HG03060 (cell line): ENCODE data around the gene ABLIM1.
A peak's percentile ranks its signal among the peaks of the same experiment; 100 is the strongest.

Experiments
- ATAC-seq: cut with Tn5 transposase; IDR thresholded peaks from one replicate; pipeline ENCODE4 v1.9.1; 2021; ENCODE audit warnings: low read depth, moderate number of reproducible peaks; ENCODE audit not compliant: unreplicated experiment

The ABLIM1 gene

GRCh38 chr10:114474989-114475388 is 183.1 kb downstream of the ABLIM1 start:
- no peak for ATAC-seq

GRCh38 chr10:114473776-114474175 is 184.3 kb downstream of the ABLIM1 start:
- no peak for ATAC-seq

- no peak for ATAC-seq
Observed at GRCh38 chr10:114472877-114473253, 185.2 kb downstream of the ABLIM1 start.

- no peak for ATAC-seq
Observed at GRCh38 chr10:114471906-114472876, 185.9 kb downstream of the ABLIM1 start.

- ATAC-seq: peak; percentile 86
Observed at GRCh38 chr10:114470956-114471905, 186.8 kb downstream of the ABLIM1 start.

- no peak for ATAC-seq
Observed at GRCh38 chr10:114470361-114470760, 187.7 kb downstream of the ABLIM1 start.

- no peak for ATAC-seq
Observed at GRCh38 chr10:114458955-114459354, 199.1 kb downstream of the ABLIM1 start.

GRCh38 chr10:114458216-114458920 is 199.7 kb downstream of the ABLIM1 start:
- no peak for ATAC-seq

GRCh38 chr10:114453576-114453975 is 204.5 kb downstream of the ABLIM1 start:
- ATAC-seq: no peak

GRCh38 chr10:114448897-114449296 is 209.2 kb downstream of the ABLIM1 start:
- ATAC-seq: no peak

GRCh38 chr10:114445332-114445731 is 212.7 kb downstream of the ABLIM1 start:
- no peak for ATAC-seq

GRCh38 chr10:114444819-114445218 is 213.3 kb downstream of the ABLIM1 start:
- ATAC-seq: no peak

- ATAC-seq: no peak
Observed at GRCh38 chr10:114442091-114442630, 215.9 kb downstream of the ABLIM1 start.

GRCh38 chr10:114441107-114441506 is 217.0 kb downstream of the ABLIM1 start:
- ATAC-seq: no peak

- no peak for ATAC-seq
Observed at GRCh38 chr10:114437473-114438292, 220.4 kb downstream of the ABLIM1 start.

- ATAC-seq: no peak
Observed at GRCh38 chr10:114436941-114437340, 221.1 kb downstream of the ABLIM1 start.

GRCh38 chr10:114432566-114433093 is 225.4 kb downstream of the ABLIM1 start:
- ATAC-seq: no peak

GRCh38 chr10:114431414-114432135 is 226.5 kb downstream of the ABLIM1 start:
- no peak for ATAC-seq
